B cell (primary cell): ENCODE results near the gene ZNF575. TPM values are rescaled to one million over a fixed set of nuclear protein-coding genes. Genes with fewer than 3 reads are reported as not detected.

Source experiments
- ATAC-seq: fragments of 200-7000 bp; cut with Tn5 transposase; one replicate; pipeline ENCODE4 v1.10.0; 2021; ENCODE audit warnings: low read depth, mild to moderate bottlenecking, moderate number of reproducible peaks, moderate library complexity
- CTCF ChIA-PET: fragments of 350-600 bp; sonication (Branson Sonifier 250); formaldehyde crosslinking; loops from one replicate; lab custom pipeline; 2021; ENCODE audit warnings: antibody characterized with exemption, inconsistent platforms; lab: Charles Lee
- POLR2A ChIA-PET: fragments of 350-600 bp; sonication (Branson Sonifier 250); formaldehyde crosslinking; loops from one replicate; lab custom pipeline; 2021; ENCODE audit warnings: antibody characterized with exemption; lab: Charles Lee
- DNase-seq: peaks from one replicate; pipeline ENCODE4 v3.0.0; 2013
- H2AFZ ChIP-seq: 2 replicates; pipeline ENCODE4 v1.6.1; 2012; ENCODE audit warnings: mild to moderate bottlenecking, low read depth, low read length; ENCODE audit not compliant: insufficient read depth, poor library complexity, severe bottlenecking
- H3K27ac ChIP-seq, 2 donors: 1 replicate in 1 of 2; 2 replicates in 1 of 2; pipeline ENCODE4 v1.5.1; 2012 to 2013; ENCODE audit warnings: low read length in 2 of 2, mild to moderate bottlenecking in 2 of 2, moderate library complexity in 1 of 2
- H3K27me3 ChIP-seq, 4 experiments: fragments of 200-600 bp in 1 of 4; sonication (generic) in 1 of 4; replicated peaks in 1 of 4; 1 replicate in 2 of 4; 2 replicates in 2 of 4; pipeline versions ENCODE4 v1.6.1 to v1.7.0; 2013 to 2016; ENCODE audit warnings: low read length in 3 of 4, mild to moderate bottlenecking in 2 of 4, mixed read lengths in 1 of 4, moderate library complexity in 1 of 4; ENCODE audit not compliant: insufficient read depth in 4 of 4, control insufficient read depth in 3 of 4; ENCODE audit errors: control extremely low read depth in 1 of 4
- H3K36me3 ChIP-seq, 2 experiments: replicated peaks in 1 of 2; 1 replicate in 1 of 2; 2 replicates in 1 of 2; pipeline versions ENCODE4 v1.6.1 to v1.7.1; 2013; ENCODE audit warnings: low read length in 1 of 2; ENCODE audit not compliant: insufficient read depth in 2 of 2, control insufficient read depth in 1 of 2; ENCODE audit errors: control extremely low read depth in 1 of 2, extremely low read depth in 1 of 2
- H3K4me1 ChIP-seq, 2 donors: fragments of 200-600 bp in 1 of 2; sonication (generic) in 1 of 2; 1 replicate in 1 of 2; 2 replicates in 1 of 2; pipeline versions ENCODE4 v1.5.1 to v1.6.1; 2013 to 2017; ENCODE audit warnings: low read length in 2 of 2; ENCODE audit not compliant: control insufficient read depth in 2 of 2, insufficient read depth in 2 of 2
- H3K4me2 ChIP-seq: replicated peaks from 2 replicates; pipeline ENCODE3; 2012; ENCODE audit warnings: mild to moderate bottlenecking, low read depth, low read length; ENCODE audit not compliant: poor library complexity, severe bottlenecking
- H3K4me3 ChIP-seq, 5 experiments: fragments of 200-600 bp in 1 of 5; sonication (generic) in 1 of 5; 1 replicate in 3 of 5; 2 replicates in 2 of 5; pipeline versions ENCODE4 v1.5.1 to v1.7.0; 2011 to 2016; ENCODE audit warnings: low read length in 4 of 5, mild to moderate bottlenecking in 4 of 5, low read depth in 2 of 5, control low read depth in 1 of 5, moderate library complexity in 1 of 5; ENCODE audit not compliant: insufficient read depth in 1 of 5; ENCODE audit errors: control extremely low read depth in 1 of 5, extremely low read depth in 1 of 5
- H3K79me2 ChIP-seq: fragments of 200-600 bp; sonication (generic); one replicate; pipeline ENCODE4 v1.6.0; 2016; ENCODE audit warnings: low read length; ENCODE audit not compliant: control insufficient read depth, insufficient read depth
- H3K9ac ChIP-seq: fragments of 200-600 bp; sonication (generic); 2 replicates; pipeline ENCODE4 v1.6.1; 2017; ENCODE audit warnings: mild to moderate bottlenecking, low read length, moderate library complexity
- H3K9me3 ChIP-seq, 3 donors: one replicate each; pipeline versions ENCODE4 v1.6.1 to v1.7.1; 2013; ENCODE audit warnings: low read length in 2 of 3; ENCODE audit not compliant: control insufficient read depth in 2 of 3, insufficient read depth in 1 of 3; ENCODE audit errors: control extremely low read depth in 1 of 3
- H4K20me1 ChIP-seq: 2 replicates; pipeline ENCODE4 v1.6.0; 2012; ENCODE audit warnings: mild to moderate bottlenecking, low read length; ENCODE audit not compliant: insufficient read depth, control insufficient read depth, poor library complexity, severe bottlenecking
- H3K27ac Mint-ChIP-seq: one replicate; pipeline ENCODE4 v1.8.0; 2021; ENCODE audit warnings: mixed read lengths
- H3K27me3 Mint-ChIP-seq: one replicate; pipeline ENCODE4 v1.8.0; 2021; ENCODE audit warnings: mixed read lengths
- H3K4me1 Mint-ChIP-seq: one replicate; pipeline ENCODE4 v1.8.0; 2021; ENCODE audit warnings: mixed read lengths
- H3K4me3 Mint-ChIP-seq: one replicate; pipeline ENCODE4 v1.8.0; 2021; ENCODE audit warnings: mixed read lengths
- H3K9me3 Mint-ChIP-seq: one replicate; pipeline ENCODE4 v1.8.0; 2022; ENCODE audit warnings: mixed read lengths; ENCODE audit not compliant: insufficient read depth
- CTCF ChIP-seq: fragments of 200-600 bp; IDR thresholded peaks from one replicate; pipeline ENCODE4 v1.8.0; 2022; ENCODE audit warnings: antibody characterized with exemption, mild to moderate bottlenecking
- EZH2 ChIP-seq: IDR thresholded peaks from 2 replicates; pipeline ENCODE4 v1.6.1; 2012; ENCODE audit warnings: borderline replicate concordance, low read depth, mild to moderate bottlenecking, moderate library complexity, low read length; ENCODE audit not compliant: insufficient read depth, poor library complexity, severe bottlenecking
- WGBS: methylation state at CpG from one replicate; pipeline ENCODE4 v1.1.5; 2013; ENCODE audit warnings: missing lambda C conversion rate; ENCODE audit not compliant: insufficient coverage; 5-methylcytosine and 5-hydroxymethylcytosine counted together
- intact Hi-C: fragments of 100-400 bp; cut with micrococcal nuclease; formaldehyde crosslinking; loops from one replicate; pipeline ENCODE4 v1.10.0; 2022
- polyA plus RNA-seq: library from polyadenylated mRNA; depleted of rRNA; stranded (reverse); fragments of >200 nt; gene quantifications from 2 replicates; pipeline ENCODE4 v1.2.3, GENCODE V29; 2012
- total RNA-seq, 2 donors: library from RNA; stranded (reverse); fragments of 120-200 nt in 1 of 2; gene quantifications; 1 replicate in 1 of 2; 2 replicates in 1 of 2; pipeline versions ENCODE4 v1.2.3 to v1.2.4, GENCODE V29; 2013 to 2022

The ZNF575 gene
- total and polyA plus RNA-seq, 2 donors (not counting 1 experiment from before 2014, with no cell fraction given) = 2.3 to 4.0 TPM

- H3K79me2 ChIP-seq = peaks cover 35% of the 10 kb centered on the region
- peak within 1 kb of the TSS; percentile 81 for H2AFZ ChIP-seq
- peaks cover 16 to 29% of the 10 kb centered on the region in 2 donors for H3K4me1 ChIP-seq
- intact Hi-C loops = loop anchor here (1.0 kb wide), 5 partner anchors 12 to 207 kb away; partner anchors contain the start of genes IRGQ, ZNF428, ZNF575 and ZNF576
- H3K27ac ChIP-seq = peak within 1 kb of the TSS; percentile 74 to 89
- under 1% methylated on average over 38 of the region's 51 CpGs for WGBS
- H3K9ac ChIP-seq = peak within 1 kb of the TSS; percentile 84
- H3K4me1 Mint-ChIP-seq = peaks cover 42% of the 10 kb centered on the region
- peaks cover 0 to 10% of the 10 kb centered on the region in 2 experiments for H3K36me3 ChIP-seq
- H3K4me3 ChIP-seq = peak within 1 kb of the TSS; percentile 67 to 98 (median 82)
- ChIA-PET POLR2A (interaction anchor here (0.6 to 3.3 kb wide), 6 partner anchors 16 to 1174 kb away, joined by 3 to 15 read pairs (median 5); partner anchors contain the start of genes IRGQ, ZNF575 and ZNF576), CTCF (interaction anchor here (0.7 to 3.2 kb wide), 9 partner anchors 10 to 234 kb away, joined by 3 to 21 read pairs (median 5); partner anchors contain the start of genes IRGQ and ZNF576)
- no peaks in the 10 kb centered on the region for H3K27me3 ChIP-seq
- DNase-seq = peak; percentile 99
- H3K27ac Mint-ChIP-seq = peak within 1 kb of the TSS; percentile 92
- H4K20me1 ChIP-seq = peaks cover under 1% of the 10 kb centered on the region
- H3K27me3 Mint-ChIP-seq = no peaks in the 10 kb centered on the region
- TF ChIP-seq CTCF (no peak), EZH2 (no peak)
- peak; percentile 99 for ATAC-seq
- peak within 1 kb of the TSS; percentile 97 for H3K4me3 Mint-ChIP-seq
- H3K9me3 Mint-ChIP-seq = no peaks in the 10 kb centered on the region
- peak within 1 kb of the TSS; percentile 84 for H3K4me2 ChIP-seq
- no peaks in the 10 kb centered on the region for H3K9me3 ChIP-seq
These were observed 42.4 kb downstream of the ZNF575 start, which contains the start of the genes PINLYP and XRCC1 for GRCh38 chr19:43575156-43575950. Gene PINLYP (plus strand): TSS chr19:43575801. CDS start chr19:43577192, 1,391 bp downstream. Gene XRCC1 (minus strand): TSS chr19:43575527. CDS start chr19:43575458, 69 bp downstream.
